SK-N-SH (cell line): ENCODE measurements around the gene PPP4R2. TPM values are rescaled to one million over a fixed set of nuclear protein-coding genes. Genes with fewer than 3 reads are reported as not detected.

Source experiments
- CTCF ChIA-PET: fragments of 300-600, 350-600 bp; formaldehyde crosslinking; extraction: SDS; loops from one replicate; lab custom pipeline; 2021; lab: Yijun Ruan, JAX
- POLR2A ChIA-PET: fragments of 350-600 bp; sonication (Branson Sonifier 250); formaldehyde crosslinking; extraction: SDS; loops from one replicate; lab custom pipeline; 2020; ENCODE audit warnings: antibody characterized with exemption, inconsistent platforms; lab: Yijun Ruan, JAX
- DNase-seq: peaks from one replicate; pipeline ENCODE4 v3.0.0; 2012
- H2AFZ ChIP-seq: fragments of 200-600 bp; sonication (generic); 2 replicates; pipeline ENCODE4 v1.8.1; 2016; ENCODE audit warnings: antibody characterized with exemption, mild to moderate bottlenecking, low read depth
- H3F3A ChIP-seq: fragments of 200-600 bp; sonication (generic); replicated peaks from 2 replicates; pipeline ENCODE3; 2016; ENCODE audit warnings: antibody characterized with exemption, mild to moderate bottlenecking; ENCODE audit not compliant: insufficient read depth
- H3K27ac ChIP-seq, 2 experiments: fragments of 200-500 bp in 1 of 2; fragments of 200-600 bp in 1 of 2; sonication (Bioruptor generic) in 1 of 2; sonication (generic), shearing (Covaris generic) in 1 of 2; 2 replicates each; pipeline versions ENCODE4 v1.5.1 to v1.6.1; 2014 to 2016; ENCODE audit warnings: low read depth in 2 of 2, inconsistent platforms in 1 of 2, low read length in 1 of 2, mild to moderate bottlenecking in 1 of 2, mixed read lengths in 1 of 2
- H3K27me3 ChIP-seq: fragments of 200-600 bp; sonication (generic), shearing (Covaris generic); 2 replicates; pipeline ENCODE4 v1.6.1; 2016; ENCODE audit warnings: mixed run types; ENCODE audit not compliant: insufficient read depth
- H3K36me3 ChIP-seq, 2 experiments: fragments of 200-500 bp in 1 of 2; fragments of 200-600 bp in 1 of 2; sonication (Bioruptor generic) in 1 of 2; sonication (generic) in 1 of 2; replicated peaks in 1 of 2; 2 replicates each; pipeline versions ENCODE3 to v1.5.1; 2014 to 2016; ENCODE audit warnings: low read length in 1 of 2, mild to moderate bottlenecking in 1 of 2; ENCODE audit not compliant: insufficient read depth in 2 of 2, control insufficient read depth in 1 of 2
- H3K4me1 ChIP-seq, 2 experiments: fragments of 200-500 bp in 1 of 2; fragments of 200-600 bp in 1 of 2; sonication (Bioruptor generic) in 1 of 2; sonication (generic), shearing (Covaris generic) in 1 of 2; 2 replicates each; pipeline versions ENCODE4 v1.5.1 to v1.6.1; 2014 to 2016; ENCODE audit warnings: low read depth in 1 of 2, low read length in 1 of 2, mixed run types in 1 of 2; ENCODE audit not compliant: insufficient read depth in 2 of 2, control insufficient read depth in 1 of 2
- H3K4me2 ChIP-seq: fragments of 200-600 bp; sonication (generic), shearing (Covaris generic); 2 replicates; pipeline ENCODE4 v1.6.1; 2017; ENCODE audit warnings: mixed run types
- H3K4me3 ChIP-seq, 2 experiments: fragments of 200-500 bp in 1 of 2; fragments of 200-600 bp in 1 of 2; sonication (Bioruptor generic) in 1 of 2; sonication (generic), shearing (Covaris generic) in 1 of 2; 2 replicates each; pipeline versions ENCODE4 v1.5.1 to v1.8.1; 2014 to 2016; ENCODE audit warnings: low read depth in 2 of 2, inconsistent platforms in 1 of 2, low read length in 1 of 2, mild to moderate bottlenecking in 1 of 2, mixed read lengths in 1 of 2, moderate library complexity in 1 of 2
- H3K79me2 ChIP-seq: fragments of 200-600 bp; sonication (generic); 2 replicates; pipeline ENCODE4 v1.8.1; 2017; ENCODE audit warnings: mild to moderate bottlenecking; ENCODE audit not compliant: insufficient read depth
- H3K9ac ChIP-seq: fragments of 200-600 bp; sonication (generic); 2 replicates; pipeline ENCODE4 v1.6.1; 2017; ENCODE audit warnings: mixed run types
- H3K9me2 ChIP-seq: fragments of 200-600 bp; sonication (generic); 2 replicates; pipeline ENCODE4 v1.6.1; 2017; ENCODE audit warnings: mixed run types
- H3K9me3 ChIP-seq: fragments of 200-600 bp; sonication (generic); 2 replicates; pipeline ENCODE4 v1.6.1; 2017; ENCODE audit warnings: mixed run types, mild to moderate bottlenecking, moderate library complexity
- H4K20me1 ChIP-seq: fragments of 200-600 bp; sonication (generic); 2 replicates; pipeline ENCODE4 v1.6.1; 2017; ENCODE audit warnings: mild to moderate bottlenecking, mixed run types; ENCODE audit not compliant: insufficient read depth
- CHD2 ChIP-seq: fragments of 150-350 bp; IDR thresholded peaks from 2 replicates; pipeline ENCODE4 v1.6.1; 2018; ENCODE audit warnings: low read length; ENCODE audit not compliant: partially characterized antibody
- EP300 ChIP-seq, 2 experiments: IDR thresholded peaks; 2 replicates each; pipeline versions ENCODE4 v1.4.0 to v1.6.1; 2012; ENCODE audit warnings: borderline replicate concordance in 1 of 2, low read depth in 1 of 2, low read length in 1 of 2
- FOSL2 ChIP-seq: IDR thresholded peaks from 2 replicates; pipeline ENCODE4 v1.4.0; 2012; ENCODE audit warnings: low read depth, mild to moderate bottlenecking, moderate library complexity, borderline replicate concordance
- FOXM1 ChIP-seq: IDR thresholded peaks from 2 replicates; pipeline ENCODE4 v1.4.0; 2012; ENCODE audit warnings: low read depth, mild to moderate bottlenecking
- GABPA ChIP-seq: IDR thresholded peaks from 2 replicates; pipeline ENCODE4 v1.4.0; 2012; ENCODE audit warnings: low read depth, mild to moderate bottlenecking
- GATA2 ChIP-seq: sonication (generic); formaldehyde crosslinking; IDR thresholded peaks from 2 replicates; pipeline ENCODE4 v1.5.0; 2020; ENCODE audit warnings: mild to moderate bottlenecking, missing genetic modification reagents
- RAD21 ChIP-seq: IDR thresholded peaks from 2 replicates; pipeline ENCODE4 v1.6.1; 2012; ENCODE audit warnings: mild to moderate bottlenecking, low read length
- RCOR1 ChIP-seq: fragments of 150-350 bp; IDR thresholded peaks from 2 replicates; pipeline ENCODE4 v1.6.1; 2017; ENCODE audit warnings: antibody characterized with exemption, low read length
- RFX5 ChIP-seq: IDR thresholded peaks from 2 replicates; pipeline ENCODE4 v1.6.1; 2012; ENCODE audit warnings: mild to moderate bottlenecking, improper control_type of control experiment, low read length
- RXRA ChIP-seq: IDR thresholded peaks from 2 replicates; pipeline ENCODE4 v1.4.0; 2012; ENCODE audit warnings: low read depth, mild to moderate bottlenecking, borderline replicate concordance
- TAF1 ChIP-seq: IDR thresholded peaks from 2 replicates; pipeline ENCODE4 v1.6.1; 2012; ENCODE audit warnings: low read depth, mild to moderate bottlenecking, low read length, moderate library complexity, borderline replicate concordance
- TCF12 ChIP-seq: IDR thresholded peaks from 2 replicates; pipeline ENCODE4 v1.4.0; 2012
- TEAD4 ChIP-seq: IDR thresholded peaks from 2 replicates; pipeline ENCODE4 v1.4.0; 2012; ENCODE audit warnings: mild to moderate bottlenecking, borderline replicate concordance; ENCODE audit not compliant: insufficient read depth
- WGBS: methylation state at CpG from one replicate; pipeline ENCODE4 v1.1.6; 2017; ENCODE audit warnings: low lambda C conversion rate; 5-methylcytosine and 5-hydroxymethylcytosine counted together
- polyA plus RNA-seq, 3 experiments: library from polyadenylated mRNA; depleted of rRNA; stranded (reverse); fragments of >200 nt; gene quantifications; 2 replicates each; pipeline ENCODE4 v1.2.3, GENCODE V29; 2012
- TF ChIP-seq, protein P1 (sequence below): fragments of 200-600 bp; sonication (generic); IDR thresholded peaks from 2 replicates; pipeline ENCODE4 v1.6.1; 2017; ENCODE audit warnings: antibody characterized with exemption, mild to moderate bottlenecking, moderate library complexity
- TF ChIP-seq, protein P2 (sequence below): IDR thresholded peaks from 2 replicates; pipeline ENCODE4 v1.6.1; 2012; ENCODE audit warnings: mild to moderate bottlenecking, low read depth, low read length, moderate library complexity
- TF ChIP-seq, protein P3 (sequence below): IDR thresholded peaks from 2 replicates; pipeline ENCODE4; 2012

The PPP4R2 gene
- polyA plus RNA-seq, 1 of the 3 experiments (the other 2 are of a cell fraction) = 8.9 TPM

DNA sequence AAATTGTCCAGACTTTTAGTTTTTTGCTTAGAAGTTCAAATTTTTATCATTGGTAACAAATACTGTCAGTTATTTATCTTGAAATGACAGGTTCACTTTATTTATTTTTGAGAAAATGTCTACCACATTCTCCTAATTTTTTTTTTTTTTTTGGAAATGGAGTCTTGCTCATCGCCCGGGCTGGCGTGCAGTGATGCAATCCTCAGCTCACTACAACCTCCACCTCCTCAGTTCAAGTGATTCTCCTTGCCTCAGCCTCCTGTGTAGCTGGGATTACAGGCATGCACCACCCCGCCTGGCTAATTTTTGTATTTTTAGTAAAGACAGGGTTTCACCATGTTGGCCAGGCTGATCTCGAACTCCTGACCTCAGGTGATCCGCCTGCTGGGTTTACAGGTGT lies 48.8 kb downstream of the PPP4R2 start:
- DNase-seq = no peak
- H3K27ac ChIP-seq = no peak overlapping the region
- no peak overlapping the region for H3K4me2 ChIP-seq
- CTCF ChIA-PET = interaction anchor here (1.2 to 2.1 kb wide), 2 partner anchors 8 to 11 kb away, joined by 5 to 15 read pairs; no protein-coding TSS in a partner anchor
- H3K36me3 ChIP-seq = peaks cover 4 to 24% of the 10 kb centered on the region in 2 experiments
- peaks cover 5% of the 10 kb centered on the region for H3F3A ChIP-seq
- no peak overlapping the region for H2AFZ ChIP-seq
- H3K79me2 ChIP-seq = peaks cover 91% of the 10 kb centered on the region
- H3K4me3 ChIP-seq = no peak overlapping the region
- WGBS = 98% methylated on average over 6 of the region's 6 CpGs
- no peak overlapping the region for H3K9ac ChIP-seq
- H3K27me3 ChIP-seq = no peaks in the 10 kb centered on the region
- POLR2A ChIA-PET = no interaction called here
- H4K20me1 ChIP-seq = peaks cover 91% of the 10 kb centered on the region
- TF ChIP-seq RFX5 = no peak
- no peak for TF ChIP-seq FOXM1
- no peak for TF ChIP-seq EP300 (IDR thresholded peaks at IDR 0.05; ENCODE audit: borderline replicate concordance in 1 of 2, low read depth in 1 of 2, low read length in 1 of 2)
- no peak for TF ChIP-seq GABPA
- no peak for TF ChIP-seq RXRA
- TF ChIP-seq RCOR1 = no peak
- TF ChIP-seq FOSL2 = no peak
- TF ChIP-seq CHD2 = no peak
- TF ChIP-seq TEAD4 = no peak
- no peak for TF ChIP-seq RAD21
- no peak for TF ChIP-seq TCF12
- TF ChIP-seq, protein P1, sequence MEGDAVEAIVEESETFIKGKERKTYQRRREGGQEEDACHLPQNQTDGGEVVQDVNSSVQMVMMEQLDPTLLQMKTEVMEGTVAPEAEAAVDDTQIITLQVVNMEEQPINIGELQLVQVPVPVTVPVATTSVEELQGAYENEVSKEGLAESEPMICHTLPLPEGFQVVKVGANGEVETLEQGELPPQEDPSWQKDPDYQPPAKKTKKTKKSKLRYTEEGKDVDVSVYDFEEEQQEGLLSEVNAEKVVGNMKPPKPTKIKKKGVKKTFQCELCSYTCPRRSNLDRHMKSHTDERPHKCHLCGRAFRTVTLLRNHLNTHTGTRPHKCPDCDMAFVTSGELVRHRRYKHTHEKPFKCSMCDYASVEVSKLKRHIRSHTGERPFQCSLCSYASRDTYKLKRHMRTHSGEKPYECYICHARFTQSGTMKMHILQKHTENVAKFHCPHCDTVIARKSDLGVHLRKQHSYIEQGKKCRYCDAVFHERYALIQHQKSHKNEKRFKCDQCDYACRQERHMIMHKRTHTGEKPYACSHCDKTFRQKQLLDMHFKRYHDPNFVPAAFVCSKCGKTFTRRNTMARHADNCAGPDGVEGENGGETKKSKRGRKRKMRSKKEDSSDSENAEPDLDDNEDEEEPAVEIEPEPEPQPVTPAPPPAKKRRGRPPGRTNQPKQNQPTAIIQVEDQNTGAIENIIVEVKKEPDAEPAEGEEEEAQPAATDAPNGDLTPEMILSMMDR = no peak
- TF ChIP-seq GATA2 (CRISPR knock-in tag) = no peak
- TF ChIP-seq, protein P2, sequence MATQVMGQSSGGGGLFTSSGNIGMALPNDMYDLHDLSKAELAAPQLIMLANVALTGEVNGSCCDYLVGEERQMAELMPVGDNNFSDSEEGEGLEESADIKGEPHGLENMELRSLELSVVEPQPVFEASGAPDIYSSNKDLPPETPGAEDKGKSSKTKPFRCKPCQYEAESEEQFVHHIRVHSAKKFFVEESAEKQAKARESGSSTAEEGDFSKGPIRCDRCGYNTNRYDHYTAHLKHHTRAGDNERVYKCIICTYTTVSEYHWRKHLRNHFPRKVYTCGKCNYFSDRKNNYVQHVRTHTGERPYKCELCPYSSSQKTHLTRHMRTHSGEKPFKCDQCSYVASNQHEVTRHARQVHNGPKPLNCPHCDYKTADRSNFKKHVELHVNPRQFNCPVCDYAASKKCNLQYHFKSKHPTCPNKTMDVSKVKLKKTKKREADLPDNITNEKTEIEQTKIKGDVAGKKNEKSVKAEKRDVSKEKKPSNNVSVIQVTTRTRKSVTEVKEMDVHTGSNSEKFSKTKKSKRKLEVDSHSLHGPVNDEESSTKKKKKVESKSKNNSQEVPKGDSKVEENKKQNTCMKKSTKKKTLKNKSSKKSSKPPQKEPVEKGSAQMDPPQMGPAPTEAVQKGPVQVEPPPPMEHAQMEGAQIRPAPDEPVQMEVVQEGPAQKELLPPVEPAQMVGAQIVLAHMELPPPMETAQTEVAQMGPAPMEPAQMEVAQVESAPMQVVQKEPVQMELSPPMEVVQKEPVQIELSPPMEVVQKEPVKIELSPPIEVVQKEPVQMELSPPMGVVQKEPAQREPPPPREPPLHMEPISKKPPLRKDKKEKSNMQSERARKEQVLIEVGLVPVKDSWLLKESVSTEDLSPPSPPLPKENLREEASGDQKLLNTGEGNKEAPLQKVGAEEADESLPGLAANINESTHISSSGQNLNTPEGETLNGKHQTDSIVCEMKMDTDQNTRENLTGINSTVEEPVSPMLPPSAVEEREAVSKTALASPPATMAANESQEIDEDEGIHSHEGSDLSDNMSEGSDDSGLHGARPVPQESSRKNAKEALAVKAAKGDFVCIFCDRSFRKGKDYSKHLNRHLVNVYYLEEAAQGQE = no peak
- TF ChIP-seq, protein P3, sequence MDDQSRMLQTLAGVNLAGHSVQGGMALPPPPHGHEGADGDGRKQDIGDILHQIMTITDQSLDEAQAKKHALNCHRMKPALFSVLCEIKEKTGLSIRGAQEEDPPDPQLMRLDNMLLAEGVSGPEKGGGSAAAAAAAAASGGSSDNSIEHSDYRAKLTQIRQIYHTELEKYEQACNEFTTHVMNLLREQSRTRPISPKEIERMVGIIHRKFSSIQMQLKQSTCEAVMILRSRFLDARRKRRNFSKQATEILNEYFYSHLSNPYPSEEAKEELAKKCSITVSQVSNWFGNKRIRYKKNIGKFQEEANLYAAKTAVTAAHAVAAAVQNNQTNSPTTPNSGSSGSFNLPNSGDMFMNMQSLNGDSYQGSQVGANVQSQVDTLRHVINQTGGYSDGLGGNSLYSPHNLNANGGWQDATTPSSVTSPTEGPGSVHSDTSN = no peak
- TF ChIP-seq TAF1 = no peak
- H3K9me3 ChIP-seq = no peaks in the 10 kb centered on the region
- H3K4me1 ChIP-seq = peaks cover 2 to 6% of the 10 kb centered on the region in 2 experiments; a peak in 3 of 4 replicates
- H3K9me2 ChIP-seq = no peaks in the 10 kb centered on the region
